ENCODE data around the gene NELL1.

GRCh38 chr11:21485426-21485825 is 816.0 kb downstream of the NELL1 start:
- TF ChIP-seq EZH2phosphoT487 (IDR thresholded peaks at IDR 0.05; ENCODE audit: insufficient read depth, low read depth) = no peak
- no peak for TF ChIP-seq EZH2 (IDR thresholded peaks at IDR 0.05; ENCODE audit: insufficient read depth, poor library complexity, severe bottlenecking)
